Testis (tissue), 3 donors: Measurements from ENCODE around the gene KLF18. TPM values are rescaled to one million over a fixed set of nuclear protein-coding genes. Genes with fewer than 3 reads are reported as not detected.

Source experiments
- DNase-seq: peaks from one replicate; pipeline ENCODE4 v3.0.0-alpha.2; 2019
- H3K27ac ChIP-seq, 2 donors: fragments of 200-600 bp; sonication (generic); one replicate each; pipeline ENCODE4 v1.5.1; 2019
- H3K27me3 ChIP-seq: fragments of 200-600 bp; sonication (generic); one replicate; pipeline ENCODE4 v1.5.1; 2019
- H3K36me3 ChIP-seq: fragments of 200-600 bp; sonication (generic); one replicate; pipeline ENCODE4 v1.5.1; 2017; ENCODE audit warnings: low read depth; ENCODE audit errors: missing control alignments
- H3K4me1 ChIP-seq: fragments of 200-600 bp; sonication (generic); one replicate; pipeline ENCODE4 v1.5.1; 2019
- H3K4me3 ChIP-seq, 2 donors: fragments of 200-600 bp; sonication (generic); one replicate each; pipeline ENCODE4 v1.5.1; 2017 to 2019
- H3K9me3 ChIP-seq: fragments of 200-600 bp; sonication (generic); one replicate; pipeline ENCODE4 v1.5.1; 2017
- CTCF ChIP-seq, 3 experiments: fragments of 450-650 bp in 2 of 3; fragments of 200-600 bp in 1 of 3; sonication (generic) in 1 of 3; IDR thresholded peaks; one replicate each; pipeline ENCODE4 v1.5.1; 2016 to 2019; ENCODE audit warnings: antibody characterized with exemption in 3 of 3, mild to moderate bottlenecking in 2 of 3, moderate library complexity in 1 of 3
- POLR2A ChIP-seq: fragments of 450-650 bp; IDR thresholded peaks from one replicate; pipeline ENCODE4 v1.6.1; 2017; ENCODE audit warnings: antibody characterized with exemption, mild to moderate bottlenecking, moderate library complexity
- WGBS, 2 donors: methylation state at CpG; one replicate each; pipeline ENCODE4 v1.1.5; 2018; 5-methylcytosine and 5-hydroxymethylcytosine counted together
- intact Hi-C: fragments of 100-400 bp; cut with DNase I; formaldehyde crosslinking; loops from one replicate; pipeline ENCODE4 v1.15.1; 2023; ENCODE audit warnings: low total_unique reads
- polyA plus RNA-seq: library from polyadenylated mRNA; stranded (reverse); fragments of 350-450 nt; fragmentation: Illumina TruSeq; extraction: RNeasy Lipid Tissue Mini Kit (QIAGEN cat#74804); gene quantifications from one replicate; pipeline ENCODE4 v1.2.3, GENCODE V29; 2014; ENCODE audit warnings: low read depth, low replicate concordance; ENCODE audit not compliant: insufficient read depth
- total RNA-seq, 2 donors: library from RNA; depleted of rRNA; stranded (reverse); fragments of >200 nt; gene quantifications; one replicate each; pipeline ENCODE4 v1.2.3, GENCODE V29; 2016

The KLF18 gene
- total and polyA plus RNA-seq, 3 donors from 2014 or later, result 0.25 to 0.81 (median 0.39) TPM

GRCh38 chr1:44138239-44138638 lies 3.2 kb downstream of the KLF18 start:
- no peaks in the 10 kb centered on the region for H3K27me3 ChIP-seq
- H3K4me3 ChIP-seq, result no peak overlapping the region
- no peak overlapping the region for H3K27ac ChIP-seq
- no peak for DNase-seq
- H3K36me3 ChIP-seq, result no peaks in the 10 kb centered on the region
- TF ChIP-seq CTCF (IDR thresholded peaks at IDR 0.05), result no peak
- TF ChIP-seq POLR2A, result no peak
- intact Hi-C loops, result no loop called here
- WGBS, 2 donors, result 93 to 96% methylated on average over 3 of the region's 3 CpGs
- H3K9me3 ChIP-seq, result no peaks in the 10 kb centered on the region
- H3K4me1 ChIP-seq, result no peaks in the 10 kb centered on the region

GRCh38 chr1:44135886-44136285 lies 5.5 kb downstream of the KLF18 start:
- no peak for DNase-seq
- WGBS, 2 donors, result 58 to 71% methylated on average over 2 of the region's 2 CpGs
- no peaks in the 10 kb centered on the region for H3K36me3 ChIP-seq
- no peak overlapping the region for H3K4me3 ChIP-seq
- H3K4me1 ChIP-seq, result no peaks in the 10 kb centered on the region
- H3K27me3 ChIP-seq, result no peaks in the 10 kb centered on the region
- H3K9me3 ChIP-seq, result no peaks in the 10 kb centered on the region
- intact Hi-C loops, result no loop called here
- TF ChIP-seq CTCF (IDR thresholded peaks at IDR 0.05) (no peak), POLR2A (no peak)
- H3K27ac ChIP-seq, result no peak overlapping the region

- 92 to 94% methylated on average over 19 of the region's 19 CpGs for WGBS, 2 donors
- DNase-seq, result no peak
Observed at GRCh38 chr1:44134071-44134920, 7.1 kb downstream of the KLF18 start.

GRCh38 chr1:44131411-44131810 lies 10.0 kb downstream of the KLF18 start:
- DNase-seq, result no peak
- Histone ChIP-seq H3K27me3 (no peaks in the 10 kb centered on the region), H3K4me1 (no peaks in the 10 kb centered on the region), H3K9me3 (no peaks in the 10 kb centered on the region), H3K4me3 (no peak overlapping the region), H3K27ac (no peak overlapping the region), H3K36me3 (no peaks in the 10 kb centered on the region)
- 64 to 70% methylated on average over 3 of the region's 3 CpGs for WGBS, 2 donors
- TF ChIP-seq CTCF (IDR thresholded peaks at IDR 0.05), result no peak
- no peak for TF ChIP-seq POLR2A
- intact Hi-C loops, result no loop called here

More at GRCh38 chr1:44134071-44134920, 7.1 kb downstream of the KLF18 start:
- Histone ChIP-seq H3K27me3 (no peaks in the 10 kb centered on the region), H3K4me1 (no peaks in the 10 kb centered on the region), H3K27ac (no peak overlapping the region), H3K36me3 (no peaks in the 10 kb centered on the region), H3K9me3 (no peaks in the 10 kb centered on the region), H3K4me3 (no peak overlapping the region)
- intact Hi-C loops, result no loop called here
- TF ChIP-seq CTCF (IDR thresholded peaks at IDR 0.05) (no peak), POLR2A (no peak)
